Measurements from ENCODE around the gene ZP1.

The ZP1 gene

DNA sequence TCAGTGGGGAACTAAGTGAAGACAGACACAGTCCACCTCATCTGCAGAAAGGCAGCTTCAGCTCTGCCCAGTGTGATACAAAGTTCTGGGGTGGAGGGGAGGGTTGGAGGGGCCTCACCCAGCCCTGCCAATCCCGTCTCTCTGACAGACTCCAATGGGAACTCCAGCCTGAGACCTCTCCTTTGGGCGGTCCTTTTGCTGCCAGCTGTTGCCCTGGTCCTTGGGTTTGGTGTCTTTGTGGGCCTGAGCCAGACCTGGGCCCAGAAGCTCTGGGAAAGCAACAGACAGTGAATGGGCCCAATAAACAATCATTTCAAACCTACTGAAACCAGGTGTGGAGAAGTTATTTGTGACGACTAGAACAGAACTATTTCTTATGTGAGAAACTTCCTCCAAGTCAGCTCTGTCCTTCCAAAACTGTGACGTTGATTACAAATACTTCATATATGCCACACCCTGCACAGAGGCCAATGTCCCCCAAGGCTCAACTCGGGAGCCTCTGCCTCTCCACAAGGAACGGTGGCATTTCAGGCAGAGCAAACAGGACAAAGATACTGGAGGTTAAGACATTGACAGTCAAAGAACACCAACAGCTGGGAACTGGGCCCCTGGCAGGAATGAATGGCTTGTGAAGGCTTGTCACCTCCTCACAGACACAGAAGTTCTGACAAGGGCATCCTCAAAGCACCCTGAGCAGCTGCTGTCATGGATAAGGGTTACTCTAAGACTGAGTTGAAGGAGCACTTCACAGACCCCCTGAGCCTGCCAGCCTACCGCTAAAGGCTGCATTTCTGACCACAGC, 8.2 kb downstream of the ZP1 start:
- DNase-seq, result no peak
- ATAC-seq, result no peak

DNA sequence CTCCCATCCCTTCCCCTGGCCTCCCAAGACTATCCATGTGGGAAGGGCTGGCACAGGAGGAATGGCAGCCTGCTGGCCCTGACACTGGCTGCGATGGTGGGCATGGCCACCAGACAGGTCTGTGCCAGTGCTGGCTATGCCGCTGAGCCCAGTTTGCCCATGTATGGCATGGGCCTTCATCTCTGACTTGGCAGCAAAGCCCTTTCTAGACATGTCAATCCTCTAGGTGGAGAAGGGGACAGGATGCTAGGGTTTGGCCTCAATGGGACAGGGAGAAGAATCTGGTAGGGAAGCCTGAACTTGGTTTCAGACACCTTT, 8.8 kb downstream of the ZP1 start:
- ATAC-seq (no peak), DNase-seq (no peak)

DNA sequence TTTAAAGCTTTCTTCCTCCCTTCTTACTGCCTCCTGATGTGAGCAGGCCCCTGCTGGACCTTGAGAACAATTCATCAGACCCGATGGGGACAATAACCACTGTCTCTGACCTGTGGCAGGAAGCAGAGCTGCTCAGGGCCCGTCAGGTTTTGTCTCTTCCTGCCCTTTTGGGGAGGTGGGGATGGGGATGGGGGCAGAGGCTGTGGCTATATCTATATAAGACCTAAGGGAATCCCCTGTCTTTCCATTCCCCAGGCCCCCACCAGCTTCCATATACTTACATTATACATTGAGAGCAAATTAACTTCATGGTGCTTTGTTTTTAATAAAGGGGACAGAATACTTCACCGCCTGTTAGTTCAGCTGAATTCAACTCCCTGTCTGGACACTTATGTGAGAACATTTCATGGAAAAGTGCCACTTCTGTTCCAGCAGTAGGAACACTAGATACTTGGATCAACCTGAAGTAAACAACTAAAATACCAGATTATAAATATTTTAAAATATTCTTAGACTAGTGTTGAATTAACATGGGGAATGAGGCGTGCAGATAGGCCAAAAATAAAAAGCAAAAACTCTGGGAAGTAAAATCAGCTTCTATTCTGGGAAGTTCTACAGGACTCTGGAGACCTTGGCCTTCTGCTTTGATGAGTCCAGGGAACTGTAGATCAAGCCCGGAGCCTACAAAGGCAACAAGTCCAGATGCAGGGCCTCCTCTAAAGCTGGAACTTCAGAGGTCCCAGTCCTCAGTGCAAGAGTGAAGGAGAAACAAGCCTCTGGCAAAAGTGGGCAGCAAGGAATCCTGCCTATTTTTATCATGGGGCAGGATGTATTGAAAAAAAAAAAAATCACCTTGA, 11.1 kb downstream of the ZP1 start:
- ATAC-seq (no peak), DNase-seq (no peak)

DNA sequence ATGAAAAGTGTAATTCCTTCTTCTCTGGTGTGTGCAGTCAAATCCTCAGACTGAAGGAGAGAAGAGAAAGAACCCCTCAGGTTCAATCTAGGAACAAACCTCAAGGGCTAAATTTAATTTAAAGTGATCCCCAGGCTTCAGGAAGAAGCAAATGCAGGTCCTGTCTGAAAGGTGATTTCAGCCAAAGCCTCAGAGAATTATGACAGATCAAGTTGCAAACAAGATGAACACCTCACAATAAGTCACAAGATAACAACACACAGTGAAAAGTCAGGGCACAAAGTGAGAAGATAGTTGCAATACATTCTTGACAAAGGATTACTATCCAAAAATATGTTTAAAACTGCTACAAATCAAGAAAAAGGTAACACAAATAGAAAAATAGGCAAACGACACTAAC, 11.8 kb downstream of the ZP1 start:
- DNase-seq, result no peak
- no peak for ATAC-seq

DNA sequence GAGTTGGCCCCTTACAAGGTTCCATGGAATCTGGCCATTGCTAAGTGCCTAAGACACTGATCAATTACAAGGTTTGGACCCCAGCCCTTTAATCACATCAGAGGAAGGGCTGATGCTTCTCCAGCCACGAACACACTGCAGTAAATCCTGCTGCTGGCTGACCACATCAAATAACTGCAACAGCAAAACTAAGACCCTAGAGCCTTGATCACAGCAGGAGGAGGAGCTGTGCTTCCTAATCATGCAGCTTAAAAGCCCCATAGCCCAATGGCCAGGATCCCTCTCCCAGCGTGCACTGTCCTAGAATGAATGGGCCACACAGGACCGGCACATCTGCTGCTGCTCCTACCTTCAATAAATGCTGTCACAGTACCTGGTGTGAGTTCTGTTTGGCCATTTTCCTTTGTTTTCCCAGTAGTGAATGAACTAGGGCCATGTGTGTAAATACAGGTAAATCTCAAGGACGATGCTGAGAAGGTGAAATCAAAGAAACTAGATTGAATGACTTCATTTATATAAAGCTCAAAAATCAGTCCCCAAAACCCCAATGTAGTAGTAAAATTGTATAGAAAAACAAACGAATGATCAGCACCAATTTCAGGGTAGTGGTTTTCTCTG, 12.7 kb downstream of the ZP1 start:
- no peak for DNase-seq
- no peak for ATAC-seq

DNA sequence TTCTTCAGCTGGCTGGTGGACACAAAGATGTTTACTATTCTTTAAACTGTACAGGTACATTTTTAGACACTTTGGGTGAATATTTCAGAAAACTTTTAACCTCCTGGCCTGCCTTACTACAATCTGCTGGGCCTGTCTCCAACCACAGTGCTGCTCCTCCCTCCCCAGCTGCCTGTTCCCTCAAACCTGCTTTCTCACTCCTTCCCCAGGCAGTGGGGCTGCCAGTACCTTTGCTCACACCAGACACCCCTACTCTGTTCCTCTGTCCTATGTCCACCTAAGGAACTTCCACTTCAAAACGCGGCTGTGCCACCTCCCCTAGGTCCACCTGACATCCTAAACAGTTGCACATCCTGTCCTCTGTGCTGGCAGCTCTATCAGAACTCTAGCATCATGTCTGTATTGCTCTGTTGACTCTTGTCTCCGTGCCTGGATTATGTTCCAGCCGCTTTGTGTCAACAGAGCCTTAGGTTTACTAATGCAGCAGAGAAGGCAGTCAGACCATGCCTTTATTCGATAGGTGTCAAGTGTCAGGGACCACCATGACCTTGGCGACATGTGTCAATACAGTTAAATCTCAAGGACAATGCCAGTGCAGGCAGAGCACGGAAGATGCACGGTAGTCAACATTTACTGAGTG, 13.4 kb downstream of the ZP1 start:
- DNase-seq (no peak), ATAC-seq (no peak)

DNA sequence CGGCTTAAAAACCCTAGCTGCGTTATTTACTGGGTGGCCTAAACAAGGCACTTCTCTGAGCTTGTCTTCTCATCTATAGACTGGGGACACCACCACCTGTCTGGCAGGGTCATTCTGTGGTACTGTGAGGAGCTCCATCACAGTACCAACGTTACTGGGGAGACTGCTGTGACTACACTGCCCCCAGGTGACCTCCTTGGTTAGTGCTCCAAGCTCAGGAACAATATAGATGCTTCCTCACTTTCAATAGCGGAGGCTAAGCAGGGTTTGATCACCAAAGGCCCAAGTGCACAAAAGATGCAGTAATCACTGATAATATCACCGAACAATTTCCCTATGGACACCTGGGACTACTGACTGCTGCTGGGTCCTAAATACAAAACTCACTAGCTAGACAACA, 20.2 kb downstream of the ZP1 start:
- ATAC-seq (peak; percentile 72), DNase-seq (no peak)

DNA sequence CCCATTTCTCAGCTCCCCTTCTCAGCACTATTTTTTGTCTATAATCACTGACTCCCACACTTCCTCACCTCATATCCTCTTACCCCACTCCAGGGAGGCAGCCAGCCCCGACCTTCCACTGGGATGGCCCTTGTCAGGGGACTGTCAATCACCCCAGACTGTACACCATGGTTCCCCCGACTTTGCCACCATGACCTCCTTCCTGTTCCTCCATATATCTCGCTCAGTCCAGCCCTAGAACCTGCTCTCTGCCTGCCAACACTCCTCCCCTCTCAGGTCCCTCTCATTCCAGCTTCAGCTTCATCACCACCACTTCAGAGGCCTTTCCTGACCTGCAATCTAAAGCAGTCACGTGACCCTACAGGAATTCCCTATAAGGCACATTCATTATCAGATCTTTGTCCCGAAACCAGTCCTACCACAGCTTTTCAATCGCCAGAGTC, 22.5 kb downstream of the ZP1 start:
- no peak for ATAC-seq
- no peak for DNase-seq

DNA sequence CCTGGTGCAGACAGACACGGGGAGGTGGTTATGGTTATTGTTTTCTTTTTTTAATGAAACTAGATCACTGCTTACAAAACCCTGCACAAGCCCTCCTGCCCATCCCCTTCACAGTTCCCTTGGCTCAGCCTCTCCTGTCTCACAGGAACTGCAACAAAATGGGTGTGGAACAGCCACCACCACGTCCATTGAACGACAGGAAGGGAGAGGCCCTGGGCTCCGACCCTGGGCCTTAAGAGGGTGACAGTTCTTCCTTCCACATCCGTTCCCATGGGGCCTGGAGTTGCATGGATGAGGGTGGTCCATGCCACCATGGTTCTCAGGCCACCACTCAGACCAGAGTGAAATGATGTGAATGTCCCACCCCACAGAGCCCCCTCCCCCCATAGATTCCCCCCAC, 23.4 kb downstream of the ZP1 start:
- ATAC-seq (no peak), DNase-seq (no peak)

DNA sequence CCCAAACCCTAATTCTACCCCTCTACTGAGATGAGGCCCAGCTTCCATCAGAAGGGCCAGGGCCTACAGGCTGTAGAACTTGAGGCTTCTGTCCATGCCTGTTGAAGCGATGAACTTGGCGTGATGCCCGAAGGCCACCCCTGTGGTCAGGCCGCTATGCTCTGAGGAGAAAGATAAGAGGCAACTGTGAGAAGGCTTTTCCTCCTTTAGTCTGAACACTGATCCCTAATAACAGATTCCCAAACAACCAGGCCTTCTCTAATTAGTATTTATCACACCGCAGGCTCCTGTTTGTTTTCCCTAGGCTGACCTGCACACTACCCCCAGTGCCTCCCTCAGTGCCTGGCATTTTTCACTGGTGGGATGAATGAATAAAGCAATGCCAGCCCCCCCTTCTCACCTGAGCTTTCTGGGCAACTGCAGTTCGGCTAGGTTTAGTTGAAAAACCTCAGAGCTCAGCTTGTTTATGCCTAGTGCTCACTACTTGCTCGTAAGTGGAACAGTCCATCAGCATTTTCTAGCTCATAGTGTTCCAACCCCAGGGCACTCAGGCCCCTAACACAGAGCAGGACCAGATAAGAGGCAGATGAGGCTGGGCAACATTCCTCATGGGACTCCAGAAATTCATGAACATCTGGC, 23.9 kb downstream of the ZP1 start:
- DNase-seq (no peak), ATAC-seq (no peak)

DNA sequence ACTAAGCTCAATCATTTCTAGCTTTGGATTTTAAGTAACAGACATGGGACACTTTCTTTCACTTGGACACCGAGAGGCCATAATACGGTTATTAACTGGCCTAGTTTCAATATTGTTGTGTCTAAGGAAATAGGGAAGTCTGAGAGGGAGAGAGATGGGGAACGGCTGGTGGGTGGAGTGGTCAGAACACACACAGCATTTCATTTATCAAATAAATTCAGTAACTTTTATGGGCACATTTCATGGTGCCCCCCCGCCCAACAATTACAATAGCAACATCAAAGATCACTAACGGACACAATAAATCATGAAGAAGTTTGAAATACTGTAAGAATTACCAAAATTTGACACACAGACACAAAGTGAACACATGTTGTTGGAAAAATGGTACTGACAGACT, 28.3 kb downstream of the ZP1 start:
- no peak for ATAC-seq
- no peak for DNase-seq

DNA sequence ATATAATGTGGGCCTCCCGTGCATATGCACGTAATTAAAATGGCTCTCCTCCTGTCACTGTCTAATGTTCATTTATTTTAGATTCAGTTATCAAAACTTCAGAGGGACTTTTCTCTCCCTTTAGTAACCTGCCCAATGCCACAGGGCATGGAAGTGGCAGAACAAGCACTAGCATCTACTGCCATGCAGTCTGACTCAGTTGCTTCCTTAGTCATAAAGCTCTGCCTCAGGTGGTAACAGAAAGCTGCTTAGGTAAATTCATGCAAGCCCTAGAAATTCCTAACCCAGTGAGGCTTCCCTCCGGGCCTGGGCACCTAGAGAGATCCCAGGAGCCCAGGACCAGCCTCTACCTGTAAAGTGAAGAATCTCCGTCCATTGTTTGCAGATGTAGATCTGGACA, 30.2 kb downstream of the ZP1 start:
- ATAC-seq, result no peak
- no peak for DNase-seq

DNA sequence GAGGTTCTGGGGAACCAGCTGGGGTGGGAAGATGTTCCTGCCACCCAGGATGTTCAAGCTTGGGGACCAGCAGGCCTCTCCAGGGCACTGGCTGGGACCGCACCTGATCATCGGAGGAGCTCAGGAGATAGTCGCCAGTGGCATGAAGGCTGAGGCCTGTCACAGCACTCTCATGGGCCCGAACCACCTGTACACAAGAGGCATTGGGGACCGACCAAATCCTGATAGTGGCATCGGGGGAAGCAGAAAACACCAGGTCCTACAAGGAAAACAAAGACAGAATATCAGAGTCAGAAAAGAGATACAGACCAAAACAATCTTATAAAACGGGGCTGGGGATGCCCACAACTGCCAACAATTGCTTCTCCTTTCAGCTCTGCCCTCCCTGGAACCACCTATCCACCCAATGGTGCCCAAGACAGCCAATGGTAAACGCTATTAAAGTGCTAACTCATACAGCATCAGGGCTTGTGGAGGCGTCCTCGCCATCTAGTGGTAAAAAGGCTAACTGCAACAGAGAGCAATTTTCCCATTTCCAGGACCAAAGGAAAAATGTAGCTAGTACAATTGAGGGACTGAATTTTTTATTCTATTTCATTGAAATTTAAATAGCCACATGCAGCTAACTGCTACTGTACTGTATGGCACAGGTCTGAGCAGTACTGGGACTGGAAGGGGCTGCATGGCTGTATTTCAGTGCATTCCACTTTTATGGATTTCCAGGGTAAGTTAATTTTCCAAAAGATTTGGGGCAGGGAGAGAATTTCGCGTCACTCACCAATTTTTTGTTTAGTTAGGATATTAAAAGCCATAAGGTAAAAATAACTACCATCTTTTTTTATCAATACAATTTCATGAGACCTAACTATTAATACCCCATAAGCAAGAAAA, 31.9 kb downstream of the ZP1 start:
- no peak for DNase-seq
- ATAC-seq, result no peak

DNA sequence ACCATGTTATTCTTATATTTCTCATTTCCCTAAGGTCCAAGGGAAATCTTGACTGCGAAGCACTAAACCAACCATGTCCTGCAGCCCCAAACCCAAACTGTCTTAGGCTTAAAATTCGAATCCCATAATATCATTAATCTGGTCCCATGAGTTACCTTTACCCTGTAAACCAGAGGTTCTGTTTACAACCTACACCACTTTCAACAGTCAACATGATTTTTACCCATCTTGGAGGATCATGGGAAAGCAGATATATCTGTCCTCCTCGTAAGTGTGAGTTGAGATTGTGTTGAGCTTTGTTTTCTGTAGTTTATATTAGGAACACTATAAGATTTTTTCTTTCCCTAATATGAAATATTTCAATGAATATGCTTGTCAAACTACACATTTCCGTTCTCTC, 32.6 kb downstream of the ZP1 start:
- DNase-seq, result no peak
- no peak for ATAC-seq

DNA sequence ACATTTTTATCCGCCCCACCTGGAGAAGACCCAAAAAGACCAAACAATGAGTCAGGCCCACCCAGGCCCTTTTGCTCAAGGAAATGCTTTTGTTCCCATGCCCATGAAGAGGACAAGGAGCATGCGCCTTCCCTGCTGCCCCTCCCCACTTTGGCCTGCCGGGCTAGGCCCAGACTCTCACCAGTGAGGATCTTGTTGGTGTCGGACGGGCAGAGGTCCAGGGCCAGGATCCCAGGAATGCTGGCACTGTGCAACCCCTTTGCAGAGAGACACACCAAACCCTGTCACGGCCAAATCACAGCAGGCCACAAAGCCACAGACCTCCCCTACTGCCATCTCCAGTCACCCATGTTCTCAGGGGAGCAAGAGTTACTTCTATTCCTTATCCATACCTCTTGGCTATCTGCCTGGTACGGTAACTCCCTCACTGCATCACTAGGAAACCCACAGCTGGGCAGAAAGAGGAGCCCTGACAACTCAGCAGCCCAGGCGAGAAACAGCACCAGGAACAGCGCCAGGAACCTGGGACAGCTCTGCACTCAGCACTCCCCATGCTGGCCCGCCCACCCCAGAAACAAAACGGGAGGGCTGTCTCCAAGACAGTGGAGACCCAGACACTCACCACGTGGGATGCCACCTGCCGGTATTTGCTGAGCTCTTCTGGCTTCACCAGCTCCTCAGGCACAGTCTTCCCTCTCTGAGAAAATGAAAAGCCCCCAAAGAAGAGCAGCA, 33.5 kb downstream of the ZP1 start:
- ATAC-seq (no peak), DNase-seq (no peak)

DNA sequence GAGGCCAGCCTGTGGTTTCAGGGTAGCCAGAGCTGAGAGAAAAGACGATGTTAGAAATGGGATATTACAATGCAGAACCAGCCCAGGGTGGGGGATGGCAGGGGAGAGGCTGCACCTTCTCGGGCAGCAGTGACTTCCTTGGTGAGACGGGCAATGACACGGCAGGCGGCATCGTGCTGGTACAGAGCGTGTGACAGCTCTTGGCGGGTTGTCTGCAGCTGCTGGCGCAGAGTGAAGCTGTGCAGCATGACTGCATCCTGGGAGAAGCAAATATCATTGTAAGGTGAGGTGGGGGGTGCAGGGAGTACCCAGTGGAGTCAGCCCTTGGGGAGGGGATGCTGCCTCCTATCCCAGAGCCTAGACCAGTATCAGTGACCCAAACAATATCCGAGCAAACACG, 35.3 kb downstream of the ZP1 start:
- ATAC-seq (no peak), DNase-seq (no peak)

DNA sequence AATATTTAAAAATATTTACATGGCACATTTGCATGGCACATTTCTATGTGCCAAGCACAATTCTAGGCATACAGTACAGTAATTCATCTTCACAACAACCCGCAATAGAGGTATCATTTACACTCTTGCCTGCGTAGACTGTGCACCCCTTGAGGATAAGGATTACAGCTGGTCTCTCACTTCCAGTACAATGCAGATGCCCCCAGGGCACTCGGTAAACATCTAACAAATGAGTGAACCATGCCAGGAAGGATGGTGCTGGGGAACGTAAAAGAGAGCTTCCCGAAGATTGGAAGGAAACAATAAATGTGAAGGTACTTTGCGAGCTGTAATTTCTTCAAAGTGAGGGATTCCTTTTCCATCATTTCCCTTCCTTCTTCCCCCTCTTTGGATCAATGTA, 37.7 kb downstream of the ZP1 start:
- ATAC-seq, result no peak
- no peak for DNase-seq

DNA sequence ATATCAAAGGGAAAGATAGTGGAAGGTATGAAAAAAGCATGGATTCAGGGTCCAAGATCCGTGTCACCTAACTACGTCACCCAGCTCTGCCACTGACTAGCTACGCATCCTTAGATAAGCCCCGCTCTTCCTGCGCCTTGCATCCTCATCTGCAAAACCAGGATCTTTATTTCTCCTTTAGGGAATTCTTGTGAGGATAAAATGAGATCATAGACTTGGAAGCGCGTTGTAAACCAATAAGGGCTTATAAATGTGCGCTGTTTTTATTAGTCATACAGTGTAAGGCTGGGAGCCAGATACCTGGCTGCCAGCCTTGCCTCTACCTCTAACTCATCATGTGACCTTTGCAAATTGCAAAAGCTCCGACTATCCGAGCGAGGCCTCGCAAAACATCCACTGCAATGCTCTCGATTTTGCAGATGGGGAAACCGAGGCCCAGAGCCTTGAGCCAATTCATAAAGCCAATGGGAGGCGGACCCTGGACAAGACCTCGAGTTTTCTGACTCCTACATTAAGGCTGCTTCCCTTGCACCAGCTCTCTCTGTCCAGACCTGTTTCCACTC, 38.3 kb downstream of the ZP1 start:
- DNase-seq, result no peak
- peak; percentile 22 for ATAC-seq

DNA sequence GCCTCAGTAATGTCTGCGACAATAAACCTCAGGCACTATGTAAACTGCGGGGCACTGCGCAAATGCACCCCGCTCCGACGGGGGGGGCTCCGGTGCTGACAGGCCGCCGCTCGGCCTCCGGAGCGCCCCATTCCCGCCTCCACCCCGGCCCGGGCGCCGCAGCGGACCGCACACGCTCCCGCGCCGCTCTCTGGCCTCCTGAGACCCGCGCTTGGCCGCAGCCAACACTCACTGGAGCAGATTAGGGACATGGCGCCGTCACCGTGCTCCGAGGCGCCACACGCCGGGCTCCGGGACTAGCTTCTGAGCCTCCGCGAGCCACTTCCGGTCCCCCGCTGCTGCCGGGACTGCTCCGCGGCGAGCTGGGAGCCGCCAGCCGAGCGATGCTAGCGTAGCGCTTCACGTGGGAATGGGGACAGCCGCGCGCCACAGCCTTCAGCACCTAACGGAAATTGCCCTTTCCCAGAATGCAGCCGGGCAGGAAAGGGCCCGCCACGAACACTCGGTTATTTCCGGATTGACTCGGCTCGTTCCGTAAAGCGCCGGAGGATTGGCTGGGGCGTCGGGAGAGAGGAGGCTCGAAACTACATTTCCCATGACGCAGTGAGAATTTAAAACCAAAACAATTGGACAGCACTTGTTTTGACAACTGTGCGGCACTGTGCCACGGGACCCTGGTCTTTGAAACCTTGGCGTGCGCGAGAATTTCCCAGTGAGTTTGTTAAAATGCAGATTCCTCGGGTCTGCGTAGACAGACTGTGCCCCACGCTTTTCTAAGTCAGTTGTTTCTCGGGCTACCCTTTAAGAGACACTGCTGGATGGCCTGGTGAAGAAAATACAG, 39.0 kb downstream of the ZP1 start, which contains the start of gene PRPF19:
PRPF19 (minus strand) TSS at position 454 of the 841 bp plus-strand sequence; CDS start at position 251, 203 bp downstream.
- peak; percentile 99 for DNase-seq
- peak; percentile 94 for ATAC-seq
